Loucy (cell line): Measurements from ENCODE around the gene ADAMTSL2.
A peak's percentile ranks its signal among the peaks of the same experiment; 100 is the strongest.

ENCODE experiments used
- H2AFZ ChIP-seq: fragments of 200-600 bp; sonication (generic); 2 replicates; pipeline ENCODE4 v1.6.0; 2016; ENCODE audit warnings: antibody characterized with exemption, mild to moderate bottlenecking, low read length, moderate library complexity
- H3F3A ChIP-seq: fragments of 200-600 bp; 2 replicates; pipeline ENCODE4 v1.6.0; 2016; ENCODE audit warnings: antibody characterized with exemption, low read depth, mild to moderate bottlenecking
- H3K27me3 ChIP-seq: fragments of 200-600 bp; sonication (generic); 2 replicates; pipeline ENCODE4 v1.6.1; 2014; ENCODE audit warnings: low read length, mild to moderate bottlenecking; ENCODE audit not compliant: insufficient read depth, poor library complexity, severe bottlenecking
- H3K36me3 ChIP-seq: fragments of 200-600 bp; sonication (generic); 2 replicates; pipeline ENCODE4 v1.6.1; 2016; ENCODE audit warnings: low read length; ENCODE audit not compliant: insufficient read depth
- H3K4me1 ChIP-seq: fragments of 200-600 bp; sonication (generic); 2 replicates; pipeline ENCODE4 v1.5.1; 2014; ENCODE audit warnings: low read length, mild to moderate bottlenecking; ENCODE audit not compliant: insufficient read depth, poor library complexity, severe bottlenecking
- H3K4me2 ChIP-seq: fragments of 200-600 bp; sonication (generic); 2 replicates; pipeline ENCODE4 v1.6.0; 2014; ENCODE audit warnings: antibody characterized with exemption, low read length, low read depth, mild to moderate bottlenecking; ENCODE audit not compliant: poor library complexity, severe bottlenecking
- H3K4me3 ChIP-seq: fragments of 200-600 bp; sonication (generic); 2 replicates; pipeline ENCODE4 v1.5.1; 2014; ENCODE audit warnings: low read length, mild to moderate bottlenecking, mixed read lengths; ENCODE audit not compliant: poor library complexity, severe bottlenecking
- H3K79me2 ChIP-seq: fragments of 200-600 bp; sonication (generic); 2 replicates; pipeline ENCODE4 v1.6.1; 2014; ENCODE audit warnings: low read length; ENCODE audit not compliant: insufficient read depth
- H3K9ac ChIP-seq: fragments of 200-600 bp; sonication (generic); 2 replicates; pipeline ENCODE4 v1.6.0; 2014; ENCODE audit warnings: mild to moderate bottlenecking, low read depth, low read length, moderate library complexity; ENCODE audit not compliant: poor library complexity, severe bottlenecking
- H3K9me2 ChIP-seq: fragments of 200-600 bp; sonication (generic); replicated peaks from 2 replicates; pipeline ENCODE4 v1.6.1; 2016; ENCODE audit warnings: low read depth, low read length, mixed read lengths
- H3K9me3 ChIP-seq: fragments of 200-600 bp; sonication (generic); 2 replicates; pipeline ENCODE4 v1.6.1; 2014; ENCODE audit warnings: mild to moderate bottlenecking, antibody characterized with exemption, low read length, low read depth; ENCODE audit not compliant: insufficient read depth
- H4K20me1 ChIP-seq: fragments of 200-600 bp; sonication (generic); 2 replicates; pipeline ENCODE4 v1.6.0; 2014; ENCODE audit warnings: antibody characterized with exemption, low read length, mild to moderate bottlenecking; ENCODE audit not compliant: insufficient read depth, poor library complexity, severe bottlenecking
- EZH2phosphoT487 ChIP-seq: fragments of 200-600 bp; IDR thresholded peaks from 2 replicates; pipeline ENCODE4 v1.6.1; 2018; ENCODE audit warnings: antibody characterized with exemption, mild to moderate bottlenecking, moderate library complexity, borderline replicate concordance
- TF ChIP-seq, protein P1 (sequence below): fragments of 200-600 bp; sonication (generic); conservative IDR thresholded peaks from 2 replicates; pipeline ENCODE4 v1.5.1; 2014; ENCODE audit warnings: mild to moderate bottlenecking, antibody characterized with exemption, low read length

Gene ADAMTSL2

DNA sequence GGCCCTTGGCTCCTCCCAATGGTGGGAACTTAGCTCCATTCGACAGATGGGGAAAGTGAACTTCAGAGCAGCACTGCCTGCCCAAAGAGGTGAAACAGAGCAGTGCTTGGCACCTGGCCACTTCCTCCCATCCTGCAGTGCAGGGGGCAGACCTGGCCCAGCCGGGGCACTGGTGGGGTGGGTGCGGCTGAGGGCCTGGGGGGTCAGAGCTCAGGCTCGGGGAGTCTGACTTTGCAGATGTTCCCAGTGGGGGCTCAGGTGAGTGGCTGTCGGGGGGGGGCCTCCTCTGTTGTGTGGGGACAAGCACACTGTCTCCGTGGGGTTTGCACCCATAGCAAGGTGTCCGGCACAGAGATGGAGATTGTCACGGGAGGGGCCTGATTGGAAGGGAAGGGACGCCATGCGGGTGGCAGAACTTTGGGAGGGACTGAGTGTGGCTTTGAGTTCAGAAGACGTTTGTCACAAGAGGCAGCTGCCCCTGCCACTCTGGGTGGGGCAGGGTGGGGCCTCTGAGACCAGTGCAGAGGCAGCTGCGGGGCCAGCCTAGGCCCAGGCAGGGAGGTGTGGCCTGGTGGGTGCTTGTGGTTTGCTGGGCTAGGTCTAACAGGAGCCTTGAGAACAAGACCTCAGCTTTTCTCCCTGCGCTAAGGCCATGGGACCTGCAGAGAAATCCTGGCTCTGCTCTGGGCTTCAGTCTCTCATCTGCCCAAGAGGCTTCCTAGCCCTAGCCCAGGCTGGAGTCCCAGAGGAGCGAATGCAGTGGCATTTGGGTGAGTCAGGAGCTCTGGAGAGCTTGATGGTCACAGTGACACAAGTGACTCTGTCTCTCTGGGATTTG is 12.2 kb upstream of the ADAMTSL2 start:
- no peaks in the 10 kb centered on the region for H3K9me2 ChIP-seq
- H3K4me1 ChIP-seq, result peaks cover 45% of the 10 kb centered on the region
- no peaks in the 10 kb centered on the region for H3K36me3 ChIP-seq
- peak overlapping the region; percentile 61 for H3K9ac ChIP-seq
- no peak overlapping the region for H2AFZ ChIP-seq
- H3K4me3 ChIP-seq, result peak overlapping the region; percentile 13
- TF ChIP-seq EZH2phosphoT487, result no peak
- H4K20me1 ChIP-seq, result no peaks in the 10 kb centered on the region
- H3K27me3 ChIP-seq, result no peaks in the 10 kb centered on the region
- no peaks in the 10 kb centered on the region for H3F3A ChIP-seq
- no peaks in the 10 kb centered on the region for H3K9me3 ChIP-seq
- peak overlapping the region; percentile 61 for H3K4me2 ChIP-seq
- H3K79me2 ChIP-seq, result no peaks in the 10 kb centered on the region

DNA sequence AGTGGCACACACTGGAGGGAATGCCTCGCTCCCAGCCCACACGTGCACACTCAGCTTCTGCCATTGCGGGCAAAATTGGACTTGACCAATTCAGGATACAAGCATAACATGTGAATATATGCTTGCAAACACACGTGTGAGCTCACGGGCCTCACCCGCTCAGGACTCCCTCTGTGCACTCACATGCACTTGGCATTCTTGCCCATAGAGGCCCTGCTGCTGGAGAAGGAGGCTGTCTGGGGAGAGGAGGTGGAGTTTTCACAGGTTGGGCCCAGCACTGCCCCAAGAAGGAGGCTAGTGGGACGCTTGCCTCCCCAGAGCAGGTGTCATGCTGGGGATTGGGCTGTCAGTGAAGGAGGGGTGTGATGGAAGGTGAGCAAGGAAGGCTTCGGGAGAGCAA is 11.4 kb upstream of the ADAMTSL2 start:
- Histone ChIP-seq H3K79me2 (no peaks in the 10 kb centered on the region), H3K9me2 (no peaks in the 10 kb centered on the region), H3K27me3 (no peaks in the 10 kb centered on the region), H2AFZ (no peak overlapping the region), H3F3A (no peaks in the 10 kb centered on the region), H3K4me2 (peak overlapping the region; percentile 61), H3K4me3 (no peak overlapping the region), H3K9me3 (no peaks in the 10 kb centered on the region), H3K36me3 (no peaks in the 10 kb centered on the region), H3K4me1 (peaks cover 46% of the 10 kb centered on the region), H4K20me1 (no peaks in the 10 kb centered on the region), H3K9ac (peak overlapping the region; percentile 61)
- no peak for TF ChIP-seq EZH2phosphoT487
- TF ChIP-seq, protein P1, sequence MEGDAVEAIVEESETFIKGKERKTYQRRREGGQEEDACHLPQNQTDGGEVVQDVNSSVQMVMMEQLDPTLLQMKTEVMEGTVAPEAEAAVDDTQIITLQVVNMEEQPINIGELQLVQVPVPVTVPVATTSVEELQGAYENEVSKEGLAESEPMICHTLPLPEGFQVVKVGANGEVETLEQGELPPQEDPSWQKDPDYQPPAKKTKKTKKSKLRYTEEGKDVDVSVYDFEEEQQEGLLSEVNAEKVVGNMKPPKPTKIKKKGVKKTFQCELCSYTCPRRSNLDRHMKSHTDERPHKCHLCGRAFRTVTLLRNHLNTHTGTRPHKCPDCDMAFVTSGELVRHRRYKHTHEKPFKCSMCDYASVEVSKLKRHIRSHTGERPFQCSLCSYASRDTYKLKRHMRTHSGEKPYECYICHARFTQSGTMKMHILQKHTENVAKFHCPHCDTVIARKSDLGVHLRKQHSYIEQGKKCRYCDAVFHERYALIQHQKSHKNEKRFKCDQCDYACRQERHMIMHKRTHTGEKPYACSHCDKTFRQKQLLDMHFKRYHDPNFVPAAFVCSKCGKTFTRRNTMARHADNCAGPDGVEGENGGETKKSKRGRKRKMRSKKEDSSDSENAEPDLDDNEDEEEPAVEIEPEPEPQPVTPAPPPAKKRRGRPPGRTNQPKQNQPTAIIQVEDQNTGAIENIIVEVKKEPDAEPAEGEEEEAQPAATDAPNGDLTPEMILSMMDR, result no peak

GRCh38 chr9:133524146-133524545 is 10.4 kb upstream of the ADAMTSL2 start:
- Histone ChIP-seq H2AFZ (no peak overlapping the region), H3K9ac (no peak overlapping the region), H3K36me3 (no peaks in the 10 kb centered on the region), H3K4me3 (no peak overlapping the region), H4K20me1 (no peaks in the 10 kb centered on the region), H3K9me3 (no peaks in the 10 kb centered on the region), H3K27me3 (no peaks in the 10 kb centered on the region), H3K4me1 (peaks cover 46% of the 10 kb centered on the region), H3K9me2 (no peaks in the 10 kb centered on the region), H3K79me2 (no peaks in the 10 kb centered on the region), H3F3A (no peaks in the 10 kb centered on the region), H3K4me2 (no peak overlapping the region)
- no peak for TF ChIP-seq EZH2phosphoT487
- TF ChIP-seq, protein P1, result no peak
